Gastrocnemius medialis (tissue), 4 donors: ENCODE results near the gene ZBTB20.
"Not testable (repeated sequence)": the region's sequence is repeated elsewhere in the genome, so short reads cannot be mapped to it uniquely, and the experiment has no call there.

Source experiments
- CTCF ChIP-seq, 5 experiments: fragments of 450-650 bp in 3 of 5; fragments of 200-600 bp in 2 of 5; sonication (generic) in 2 of 5; IDR thresholded peaks in 4 of 5; conservative IDR thresholded peaks in 1 of 5; 1 replicate in 4 of 5; 2 replicates in 1 of 5; pipeline ENCODE4 v1.5.1; 2016 to 2019; ENCODE audit warnings: antibody characterized with exemption in 5 of 5, mild to moderate bottlenecking in 3 of 5, moderate library complexity in 3 of 5
- POLR2A ChIP-seq, 2 donors: fragments of 450-650 bp; IDR thresholded peaks; one replicate each; pipeline ENCODE4 v1.6.1; 2017; ENCODE audit warnings: antibody characterized with exemption in 2 of 2, mild to moderate bottlenecking in 2 of 2, moderate library complexity in 2 of 2

GRCh38 chr3:115178930-115179329 lies 31.8 kb upstream of the ZBTB20 start:
- not testable (repeated sequence) for TF ChIP-seq CTCF (IDR thresholded peaks at IDR 0.05 in 4 of 5, conservative IDR thresholded peaks at IDR 0.05 in 1 of 5); POLR2A (IDR thresholded peaks at IDR 0.05)
